IPS-18a (cell line): ENCODE data around the gene VSTM4.

Source experiments
- H3K27ac ChIP-seq: one replicate; pipeline ENCODE4 v1.5.1; 2013; ENCODE audit warnings: low read length
- H3K27me3 ChIP-seq: one replicate; pipeline ENCODE4 v1.6.1; 2013; ENCODE audit warnings: mild to moderate bottlenecking, low read length; ENCODE audit not compliant: control insufficient read depth, insufficient read depth
- H3K36me3 ChIP-seq: one replicate; pipeline ENCODE4 v1.6.1; 2013; ENCODE audit warnings: low read depth, low read length; ENCODE audit not compliant: control insufficient read depth
- H3K4me1 ChIP-seq: one replicate; pipeline ENCODE4 v1.6.1; 2013; ENCODE audit warnings: low read depth, low read length; ENCODE audit not compliant: control insufficient read depth
- H3K4me3 ChIP-seq: one replicate; pipeline ENCODE4 v1.5.1; 2013; ENCODE audit warnings: low read length
- H3K9ac ChIP-seq: one replicate; pipeline ENCODE4 v1.6.1; 2013; ENCODE audit warnings: mild to moderate bottlenecking, low read length, moderate library complexity
- H3K9me3 ChIP-seq: one replicate; pipeline ENCODE4 v1.6.1; 2013; ENCODE audit warnings: low read depth, low read length; ENCODE audit not compliant: control insufficient read depth

Gene VSTM4

GRCh38 chr10:48985621-48986158 lies 129.6 kb downstream of the VSTM4 start:
- Histone ChIP-seq H3K27me3 (no peaks in the 10 kb centered on the region), H3K9ac (no peak overlapping the region), H3K9me3 (no peaks in the 10 kb centered on the region), H3K4me1 (no peaks in the 10 kb centered on the region), H3K36me3 (no peaks in the 10 kb centered on the region), H3K4me3 (no peak overlapping the region), H3K27ac (no peak overlapping the region)

- Histone ChIP-seq H3K27me3 (no peaks in the 10 kb centered on the region), H3K9me3 (no peaks in the 10 kb centered on the region), H3K4me1 (no peaks in the 10 kb centered on the region), H3K9ac (no peak overlapping the region), H3K27ac (no peak overlapping the region), H3K36me3 (no peaks in the 10 kb centered on the region), H3K4me3 (no peak overlapping the region)
These were observed 131.5 kb downstream of the VSTM4 start for GRCh38 chr10:48983648-48984351.

GRCh38 chr10:48982584-48982983 lies 132.7 kb downstream of the VSTM4 start:
- Histone ChIP-seq H3K36me3 (no peaks in the 10 kb centered on the region), H3K27ac (no peak overlapping the region), H3K9ac (no peak overlapping the region), H3K9me3 (no peaks in the 10 kb centered on the region), H3K4me3 (no peak overlapping the region), H3K27me3 (no peaks in the 10 kb centered on the region), H3K4me1 (no peaks in the 10 kb centered on the region)

- no peak overlapping the region for H3K9ac ChIP-seq
- H3K36me3 ChIP-seq: no peaks in the 10 kb centered on the region
These were observed 133.9 kb downstream of the VSTM4 start for GRCh38 chr10:48981310-48981907.

GRCh38 chr10:48978318-48978717 lies 137.0 kb downstream of the VSTM4 start:
- Histone ChIP-seq H3K9ac (no peak overlapping the region), H3K36me3 (no peaks in the 10 kb centered on the region), H3K27ac (no peak overlapping the region), H3K9me3 (no peaks in the 10 kb centered on the region), H3K4me1 (no peaks in the 10 kb centered on the region), H3K27me3 (no peaks in the 10 kb centered on the region), H3K4me3 (no peak overlapping the region)

More at GRCh38 chr10:48981310-48981907, 133.9 kb downstream of the VSTM4 start:
- Histone ChIP-seq H3K27me3 (no peaks in the 10 kb centered on the region), H3K9me3 (no peaks in the 10 kb centered on the region), H3K27ac (no peak overlapping the region), H3K4me3 (no peak overlapping the region), H3K4me1 (no peaks in the 10 kb centered on the region)

GRCh38 chr10:48976196-48976595 lies 139.1 kb downstream of the VSTM4 start:
- H3K4me1 ChIP-seq: no peaks in the 10 kb centered on the region
- no peaks in the 10 kb centered on the region for H3K36me3 ChIP-seq

GRCh38 chr10:48974510-48975156 lies 140.7 kb downstream of the VSTM4 start:
- no peaks in the 10 kb centered on the region for H3K27me3 ChIP-seq
- no peak overlapping the region for H3K27ac ChIP-seq
- H3K9ac ChIP-seq: no peak overlapping the region
- no peaks in the 10 kb centered on the region for H3K36me3 ChIP-seq
- H3K9me3 ChIP-seq: no peaks in the 10 kb centered on the region
- no peak overlapping the region for H3K4me3 ChIP-seq
- no peaks in the 10 kb centered on the region for H3K4me1 ChIP-seq

More at GRCh38 chr10:48976196-48976595, 139.1 kb downstream of the VSTM4 start:
- Histone ChIP-seq H3K4me3 (no peak overlapping the region), H3K9ac (no peak overlapping the region), H3K27me3 (no peaks in the 10 kb centered on the region), H3K27ac (no peak overlapping the region), H3K9me3 (no peaks in the 10 kb centered on the region)

- Histone ChIP-seq H3K9ac (no peak overlapping the region), H3K4me1 (no peaks in the 10 kb centered on the region), H3K9me3 (no peaks in the 10 kb centered on the region), H3K36me3 (no peaks in the 10 kb centered on the region), H3K27ac (no peak overlapping the region), H3K4me3 (no peak overlapping the region), H3K27me3 (no peaks in the 10 kb centered on the region)
These were observed 142.3 kb downstream of the VSTM4 start for GRCh38 chr10:48973065-48973464.

- Histone ChIP-seq H3K27ac (no peak overlapping the region), H3K27me3 (no peaks in the 10 kb centered on the region), H3K4me3 (no peak overlapping the region), H3K36me3 (no peaks in the 10 kb centered on the region), H3K9ac (no peak overlapping the region), H3K9me3 (no peaks in the 10 kb centered on the region), H3K4me1 (no peaks in the 10 kb centered on the region)
These were observed 144.7 kb downstream of the VSTM4 start for GRCh38 chr10:48970654-48971053.

GRCh38 chr10:48970046-48970445 lies 145.3 kb downstream of the VSTM4 start:
- Histone ChIP-seq H3K27me3 (no peaks in the 10 kb centered on the region), H3K4me1 (no peaks in the 10 kb centered on the region), H3K36me3 (no peaks in the 10 kb centered on the region), H3K9ac (no peak overlapping the region), H3K4me3 (no peak overlapping the region), H3K27ac (no peak overlapping the region), H3K9me3 (no peaks in the 10 kb centered on the region)

- Histone ChIP-seq H3K9me3 (no peaks in the 10 kb centered on the region), H3K36me3 (no peaks in the 10 kb centered on the region), H3K4me3 (no peak overlapping the region), H3K27ac (no peak overlapping the region), H3K9ac (no peak overlapping the region), H3K27me3 (no peaks in the 10 kb centered on the region), H3K4me1 (no peaks in the 10 kb centered on the region)
These were observed 147.3 kb downstream of the VSTM4 start for GRCh38 chr10:48968036-48968435.
